Neural cell (in vitro differentiated cells): ENCODE measurements around the gene TLE4. TPM values are rescaled to one million over a fixed set of nuclear protein-coding genes. Genes with fewer than 3 reads are reported as not detected.

ENCODE experiments used
- H2AFZ ChIP-seq: fragments of 200-600, 300-800 bp; sonication (generic), shearing (Covaris generic); 2 replicates; pipeline ENCODE4 v1.6.0; 2014; ENCODE audit warnings: low read depth, mild to moderate bottlenecking, antibody characterized with exemption, low read length, moderate library complexity
- H3F3A ChIP-seq: fragments of 200-600 bp; shearing (Covaris generic); 2 replicates; pipeline ENCODE4 v1.6.1; 2016; ENCODE audit warnings: mild to moderate bottlenecking, moderate library complexity, mixed read lengths, antibody characterized with exemption, low read length; ENCODE audit not compliant: insufficient read depth, poor library complexity, severe bottlenecking
- H3K27ac ChIP-seq: fragments of 200-600, 300-800 bp; sonication (generic), shearing (Covaris generic); 2 replicates; pipeline ENCODE4 v1.5.1; 2014; ENCODE audit warnings: mild to moderate bottlenecking, low read length, moderate library complexity
- H3K27me3 ChIP-seq: fragments of 300-800, 200-600 bp; sonication (generic), shearing (Covaris generic); 2 replicates; pipeline ENCODE4 v1.6.0; 2014; ENCODE audit warnings: mild to moderate bottlenecking, low read depth, low read length, moderate library complexity; ENCODE audit not compliant: insufficient read depth
- H3K36me3 ChIP-seq: fragments of 300-800, 200-600 bp; sonication (generic), shearing (Covaris generic); 2 replicates; pipeline ENCODE4 v1.5.1; 2014; ENCODE audit warnings: mild to moderate bottlenecking, antibody characterized with exemption, low read length, moderate library complexity; ENCODE audit not compliant: insufficient read depth
- H3K4me2 ChIP-seq: fragments of 300-800, 200-600 bp; sonication (generic), shearing (Covaris generic); 2 replicates; pipeline ENCODE4 v1.6.0; 2014; ENCODE audit warnings: mild to moderate bottlenecking, low read length
- H3K4me3 ChIP-seq: fragments of 300-800, 200-600 bp; sonication (generic), shearing (Covaris generic); 2 replicates; pipeline ENCODE4 v1.5.1; 2014; ENCODE audit warnings: mild to moderate bottlenecking, low read length, moderate library complexity
- H3K79me2 ChIP-seq: fragments of 200-600 bp; shearing (Covaris generic); replicated peaks from 2 replicates; pipeline ENCODE4 v1.6.0; 2014; ENCODE audit warnings: mild to moderate bottlenecking, low read length, moderate library complexity; ENCODE audit not compliant: insufficient read depth
- H3K9ac ChIP-seq: fragments of 300-800, 200-600 bp; sonication (generic), shearing (Covaris generic); 2 replicates; pipeline ENCODE4 v1.6.1; 2016; ENCODE audit warnings: mild to moderate bottlenecking, low read length, mixed read lengths
- H3K9me2 ChIP-seq: fragments of 200-600 bp; shearing (Covaris generic); 2 replicates; pipeline ENCODE4 v1.6.1; 2016; ENCODE audit warnings: mild to moderate bottlenecking, low read length, mixed read lengths; ENCODE audit not compliant: insufficient read depth
- H3K9me3 ChIP-seq: fragments of 200-600, 300-800 bp; sonication (generic), shearing (Covaris generic); 2 replicates; pipeline ENCODE4 v1.6.1; 2016; ENCODE audit warnings: mild to moderate bottlenecking, mixed run types, low read length, moderate library complexity, mixed read lengths
- H4K20me1 ChIP-seq: fragments of 200-600 bp; shearing (Covaris generic); 2 replicates; pipeline ENCODE4 v1.6.1; 2016; ENCODE audit warnings: mild to moderate bottlenecking, mixed run types; ENCODE audit not compliant: insufficient read depth
- CTCF ChIP-seq: fragments of 450-650 bp; IDR thresholded peaks from 2 replicates; pipeline ENCODE4 v1.5.1; 2014; ENCODE audit warnings: antibody characterized with exemption, mild to moderate bottlenecking, moderate library complexity; ENCODE audit not compliant: poor library complexity, severe bottlenecking
- EP300 ChIP-seq: fragments of 450-650 bp; conservative IDR thresholded peaks from 2 replicates; pipeline ENCODE4 v1.6.1; 2014; ENCODE audit warnings: antibody characterized with exemption, mild to moderate bottlenecking, moderate library complexity; ENCODE audit not compliant: poor library complexity, severe bottlenecking
- MXI1 ChIP-seq: fragments of 450-650 bp; conservative IDR thresholded peaks from 2 replicates; pipeline ENCODE4 v1.6.1; 2014; ENCODE audit warnings: antibody characterized with exemption, mild to moderate bottlenecking; ENCODE audit not compliant: poor library complexity, severe bottlenecking
- POLR2AphosphoS5 ChIP-seq: IDR thresholded peaks from 2 replicates; pipeline ENCODE4 v1.6.1; 2012
- RAD21 ChIP-seq: fragments of 450-650 bp; conservative IDR thresholded peaks from 2 replicates; pipeline ENCODE4 v1.6.1; 2014; ENCODE audit warnings: antibody characterized with exemption, mild to moderate bottlenecking, moderate library complexity
- REST ChIP-seq: IDR thresholded peaks from 2 replicates; pipeline ENCODE4 v1.6.1; 2012; ENCODE audit warnings: borderline replicate concordance
- SMC3 ChIP-seq: fragments of 450-650 bp; conservative IDR thresholded peaks from 2 replicates; pipeline ENCODE4 v1.6.1; 2014; ENCODE audit warnings: antibody characterized with exemption, mild to moderate bottlenecking, moderate library complexity; ENCODE audit not compliant: poor library complexity
- TAF1 ChIP-seq: IDR thresholded peaks from 2 replicates; pipeline ENCODE4 v1.6.1; 2012; ENCODE audit warnings: low read depth
- polyA plus RNA-seq: library from polyadenylated mRNA; depleted of rRNA; stranded (reverse); fragments of >200 nt; gene quantifications from 2 replicates; pipeline ENCODE4 v1.2.3, GENCODE V29; 2014

Gene TLE4
- polyA plus RNA-seq, 1 donor from 2014 or later, result 143 TPM

- Histone ChIP-seq H3K9ac (no peak overlapping the region), H3K4me3 (no peak overlapping the region), H3K9me2 (no peaks in the 10 kb centered on the region), H3K27ac (no peak overlapping the region), H4K20me1 (no peaks in the 10 kb centered on the region), H3K4me2 (no peak overlapping the region), H3K27me3 (no peaks in the 10 kb centered on the region), H3K36me3 (peaks cover 33% of the 10 kb centered on the region), H3K9me3 (no peaks in the 10 kb centered on the region), H3F3A (no peaks in the 10 kb centered on the region), H3K79me2 (no peaks in the 10 kb centered on the region), H2AFZ (no peak overlapping the region)
- no peak for TF ChIP-seq EP300
- TF ChIP-seq CTCF, result no peak
- no peak for TF ChIP-seq TAF1
- no peak for TF ChIP-seq POLR2AphosphoS5
- no peak for TF ChIP-seq RAD21
- no peak for TF ChIP-seq REST
- TF ChIP-seq MXI1, result no peak
Measured at GRCh38 chr9:79708541-79708940, 136.8 kb downstream of the TLE4 start.

GRCh38 chr9:79709743-79710674, 138.2 kb downstream of the TLE4 start:
- H3K4me3 ChIP-seq, result no peak overlapping the region
- TF ChIP-seq POLR2AphosphoS5, result peak; percentile 12
- no peak for TF ChIP-seq SMC3
- H3K27ac ChIP-seq, result no peak overlapping the region
- H3K4me2 ChIP-seq, result no peak overlapping the region
- H4K20me1 ChIP-seq, result no peaks in the 10 kb centered on the region
- peaks cover 31% of the 10 kb centered on the region for H3K36me3 ChIP-seq
- H3K27me3 ChIP-seq, result no peaks in the 10 kb centered on the region
- H2AFZ ChIP-seq, result no peak overlapping the region
- H3K79me2 ChIP-seq, result no peaks in the 10 kb centered on the region
- no peaks in the 10 kb centered on the region for H3F3A ChIP-seq
- no peaks in the 10 kb centered on the region for H3K9me2 ChIP-seq
- no peak overlapping the region for H3K9ac ChIP-seq
- no peaks in the 10 kb centered on the region for H3K9me3 ChIP-seq
